Fibroblast of gingiva (primary cell): Measurements from ENCODE around the gene CLCNKB.

Experiments
- DNase-seq: peaks from one replicate; pipeline ENCODE4 v3.0.0-alpha.2; 2011; ENCODE audit warnings: low read depth

CLCNKB gene

GRCh38 chr1:16095447-16095846, 51.9 kb downstream of the CLCNKB start:
- DNase-seq, result no peak

GRCh38 chr1:16099412-16099811, 55.8 kb downstream of the CLCNKB start:
- DNase-seq, result no peak

- no peak for DNase-seq
Observed at GRCh38 chr1:16101623-16102022, 58.0 kb downstream of the CLCNKB start.
